Measurements from ENCODE around the gene ZNF688. TPM values are rescaled to one million over a fixed set of nuclear protein-coding genes. Genes with fewer than 3 reads are reported as not detected.
A peak's percentile ranks its signal among the peaks of the same experiment; 100 is the strongest.

Gene ZNF688
- total and polyA plus RNA-seq, 2 of the 13 experiments (the other 11 are each of a cell fraction or from before 2014, with no cell fraction given) = 2.4 to 5.4 TPM

DNA sequence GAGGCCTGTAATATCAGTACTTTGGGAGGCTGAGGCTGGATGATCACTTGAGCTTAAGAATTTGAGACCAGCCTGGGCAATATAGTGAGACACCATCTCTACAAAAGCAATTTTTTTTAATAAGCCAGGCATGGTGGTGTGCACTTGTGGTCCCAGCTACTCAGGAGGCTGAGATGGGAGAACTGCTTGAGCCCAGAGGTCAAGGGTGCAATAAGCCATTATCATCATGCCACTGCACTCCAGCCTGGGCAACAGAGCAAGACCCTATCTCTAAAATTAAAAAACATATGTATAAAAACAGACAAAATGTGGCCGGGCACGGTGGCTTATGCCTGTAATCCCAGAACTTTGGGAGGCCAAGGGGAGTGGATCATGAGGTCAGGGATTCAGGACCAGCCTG lies 17.1 kb upstream of the ZNF688 start:
- H3K79me2 ChIP-seq (ENCODE audit: insufficient read depth, low read length) = no peaks in the 10 kb centered on the region
- POLR2A ChIA-PET = no interaction called here
- H3K27me3 ChIP-seq (ENCODE audit: control insufficient read depth in 1 of 2, insufficient read depth in 2 of 2, low read length in 2 of 2) = no peaks in the 10 kb centered on the region
- H3K9ac ChIP-seq (ENCODE audit: insufficient read depth, low read depth, low read length) = no peak overlapping the region
- H3K9me3 ChIP-seq (ENCODE audit: low read length) = no peaks in the 10 kb centered on the region
- no peaks in the 10 kb centered on the region for H4K20me1 ChIP-seq (ENCODE audit: insufficient read depth, low read length)
- no TSS peak for BruUV-seq (replicated peaks)
- H2AFZ ChIP-seq (ENCODE audit: low read length) = no peak overlapping the region
- FAIRE-seq (no peak), DNase-seq (ENCODE audit: low spot score) (no peak), ATAC-seq (no peak)
- no peaks in the 10 kb centered on the region for H3K36me3 ChIP-seq (replicated peaks in 1 of 2; ENCODE audit: control insufficient read depth in 1 of 2, insufficient read depth in 2 of 2, low read length in 2 of 2)
- no peak for TF ChIP-seq ZNF138 (CRISPR knock-in tag; IDR thresholded peaks at IDR 0.05; ENCODE audit: low read depth)
- peak; percentile 88 for TF ChIP-seq ZNF121 (CRISPR knock-in tag; IDR thresholded peaks at IDR 0.05)
- peaks cover 12% of the 10 kb centered on the region for H3K4me1 ChIP-seq (ENCODE audit: insufficient read depth, low read length)
- intact Hi-C loops (cut with micrococcal nuclease; ENCODE audit: unreplicated experiment) = no loop called here
- 69% methylated on average over 2 of the region's 2 CpGs for WGBS (ENCODE audit: low lambda C conversion rate)
- H3K27ac ChIP-seq (ENCODE audit: extremely low read length, insufficient read depth, low read length) = no peak overlapping the region
- in situ Hi-C loops (cut with HindIII; ENCODE audit: extremely low pct_ligation_motif_present, low pct_unique_long_range_greater_than_20kb) = no loop called here
- CTCF ChIA-PET (ENCODE audit: low intra/inter-chr PET ratio, low total read pairs) = no interaction called here
- no peak overlapping the region for H3K4me2 ChIP-seq (ENCODE audit: low read depth, low read length)
- H3K4me3 ChIP-seq (replicated peaks in 1 of 3; ENCODE audit: insufficient read depth in 1 of 3, low read depth in 2 of 3, low read length in 3 of 3) = no peak overlapping the region

DNA sequence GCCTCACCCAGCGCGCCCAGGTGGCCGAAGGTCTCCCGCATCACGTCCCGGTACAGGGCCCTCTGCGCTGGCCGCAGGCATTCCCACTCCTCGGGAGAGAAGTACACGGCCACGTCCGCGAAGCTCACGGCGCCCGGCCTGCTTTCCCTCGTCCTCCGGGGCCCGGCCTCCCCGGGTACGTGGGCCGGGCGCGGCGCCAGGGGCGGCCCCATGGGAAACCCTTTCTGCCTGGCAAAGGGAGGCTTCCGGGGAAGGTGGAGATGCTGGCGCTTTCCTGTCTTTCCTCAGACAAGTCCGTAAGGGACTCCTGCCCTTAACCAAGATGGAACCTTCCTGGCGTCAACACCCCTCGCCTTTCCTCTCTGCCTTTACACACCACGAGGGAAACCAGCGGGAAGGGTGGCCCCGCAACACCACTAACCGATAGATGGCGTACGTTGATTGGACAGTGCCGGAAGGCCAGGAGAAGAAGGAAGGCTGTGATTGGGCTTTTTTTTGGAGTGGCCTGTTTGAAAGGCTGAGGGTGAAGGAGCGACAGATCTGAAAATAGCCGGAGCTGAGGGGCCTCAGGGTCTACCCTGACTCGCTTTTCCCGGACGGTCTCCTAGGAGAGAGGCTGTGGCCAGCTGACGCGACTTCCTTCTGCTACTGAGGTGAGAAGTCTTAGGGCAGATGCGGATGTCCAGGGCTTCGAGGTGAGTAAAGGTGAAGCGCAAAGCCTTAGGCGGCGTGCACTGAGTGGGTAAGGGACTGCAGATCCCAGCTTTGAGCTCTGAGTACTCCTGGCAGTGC lies 14.1 kb upstream of the ZNF688 start, which contains the start of gene ZNF785:
ZNF785 (minus strand) TSS at position 298 of the 792 bp plus-strand sequence; CDS start at position 212, 86 bp downstream.
- Histone ChIP-seq H4K20me1 (ENCODE audit: insufficient read depth, low read length) (no peaks in the 10 kb centered on the region), H3K79me2 (ENCODE audit: insufficient read depth, low read length) (no peaks in the 10 kb centered on the region), H3K27ac (ENCODE audit: extremely low read length, insufficient read depth, low read length) (no peak within 1 kb of the TSS), H3K27me3 (ENCODE audit: control insufficient read depth in 1 of 2, insufficient read depth in 2 of 2, low read length in 2 of 2) (no peaks in the 10 kb centered on the region), H3K4me3 (replicated peaks in 1 of 3; ENCODE audit: insufficient read depth in 1 of 3, low read depth in 2 of 3, low read length in 3 of 3) (no peak within 1 kb of the TSS), H3K4me1 (ENCODE audit: insufficient read depth, low read length) (peaks cover 12% of the 10 kb centered on the region), H3K9me3 (ENCODE audit: low read length) (no peaks in the 10 kb centered on the region), H3K4me2 (ENCODE audit: low read depth, low read length) (no peak within 1 kb of the TSS), H3K9ac (ENCODE audit: insufficient read depth, low read depth, low read length) (no peak within 1 kb of the TSS), H3K36me3 (replicated peaks in 1 of 2; ENCODE audit: control insufficient read depth in 1 of 2, insufficient read depth in 2 of 2, low read length in 2 of 2) (peaks cover 0 to 1% of the 10 kb centered on the region in 2 experiments; a peak in 1 of 5 replicates), H2AFZ (ENCODE audit: low read length) (no peak within 1 kb of the TSS)
- ChIA-PET POLR2A (no interaction called here), CTCF (ENCODE audit: low intra/inter-chr PET ratio, low total read pairs) (no interaction called here)
- in situ Hi-C loops (cut with HindIII; ENCODE audit: extremely low pct_ligation_motif_present, low pct_unique_long_range_greater_than_20kb) (no loop called here), intact Hi-C loops (cut with micrococcal nuclease; ENCODE audit: unreplicated experiment) (no loop called here)
- no TSS peak for BruUV-seq (replicated peaks)
- ATAC-seq (no peak; the same call in 2 of the 3 replicates), DNase-seq (ENCODE audit: low spot score) (no peak), FAIRE-seq (no peak)
- 90% methylated on average over 44 of the region's 50 CpGs for WGBS (ENCODE audit: low lambda C conversion rate)
- no peak for TF ChIP-seq SIN3B (IDR thresholded peaks at IDR 0.05; ENCODE audit: low read length)
- no peak for TF ChIP-seq ZNF878 (CRISPR knock-in tag; IDR thresholded peaks at IDR 0.05)
- TF ChIP-seq ZNF749 (CRISPR knock-in tag; IDR thresholded peaks at IDR 0.05; ENCODE audit: borderline replicate concordance) = no peak
- no peak for TF ChIP-seq ZNF768 (CRISPR knock-in tag; IDR thresholded peaks at IDR 0.05)
- no peak for TF ChIP-seq SP1 (IDR thresholded peaks at IDR 0.05)
- no peak for TF ChIP-seq SP1 (CRISPR knock-in tag; IDR thresholded peaks at IDR 0.05)
- no peak for TF ChIP-seq SMARCC2 (IDR thresholded peaks at IDR 0.05)
- TF ChIP-seq, protein P1, sequence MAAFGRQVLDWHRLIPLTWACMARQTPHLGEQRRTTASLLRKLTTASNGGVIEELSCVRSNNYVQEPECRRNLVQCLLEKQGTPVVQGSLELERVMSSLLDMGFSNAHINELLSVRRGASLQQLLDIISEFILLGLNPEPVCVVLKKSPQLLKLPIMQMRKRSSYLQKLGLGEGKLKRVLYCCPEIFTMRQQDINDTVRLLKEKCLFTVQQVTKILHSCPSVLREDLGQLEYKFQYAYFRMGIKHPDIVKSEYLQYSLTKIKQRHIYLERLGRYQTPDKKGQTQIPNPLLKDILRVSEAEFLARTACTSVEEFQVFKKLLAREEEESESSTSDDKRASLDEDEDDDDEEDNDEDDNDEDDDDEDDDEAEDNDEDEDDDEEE (CRISPR knock-in tag; IDR thresholded peaks at IDR 0.05) = no peak
- no peak for TF ChIP-seq ARID2 (CRISPR knock-in tag; IDR thresholded peaks at IDR 0.05; ENCODE audit: borderline replicate concordance)
- TF ChIP-seq GATA4 (IDR thresholded peaks at IDR 0.05; ENCODE audit: borderline replicate concordance, low read depth) = no peak
- TF ChIP-seq RXRB (CRISPR knock-in tag; IDR thresholded peaks at IDR 0.05; ENCODE audit: borderline replicate concordance) = no peak
- TF ChIP-seq MIER3 (CRISPR knock-in tag; IDR thresholded peaks at IDR 0.05; ENCODE audit: borderline replicate concordance) = no peak
- TF ChIP-seq ZNF207 (IDR thresholded peaks at IDR 0.05; ENCODE audit: borderline replicate concordance) = no peak
- TF ChIP-seq NFYB (CRISPR knock-in tag; IDR thresholded peaks at IDR 0.05) = peak; percentile 53
- TF ChIP-seq, protein P2, sequence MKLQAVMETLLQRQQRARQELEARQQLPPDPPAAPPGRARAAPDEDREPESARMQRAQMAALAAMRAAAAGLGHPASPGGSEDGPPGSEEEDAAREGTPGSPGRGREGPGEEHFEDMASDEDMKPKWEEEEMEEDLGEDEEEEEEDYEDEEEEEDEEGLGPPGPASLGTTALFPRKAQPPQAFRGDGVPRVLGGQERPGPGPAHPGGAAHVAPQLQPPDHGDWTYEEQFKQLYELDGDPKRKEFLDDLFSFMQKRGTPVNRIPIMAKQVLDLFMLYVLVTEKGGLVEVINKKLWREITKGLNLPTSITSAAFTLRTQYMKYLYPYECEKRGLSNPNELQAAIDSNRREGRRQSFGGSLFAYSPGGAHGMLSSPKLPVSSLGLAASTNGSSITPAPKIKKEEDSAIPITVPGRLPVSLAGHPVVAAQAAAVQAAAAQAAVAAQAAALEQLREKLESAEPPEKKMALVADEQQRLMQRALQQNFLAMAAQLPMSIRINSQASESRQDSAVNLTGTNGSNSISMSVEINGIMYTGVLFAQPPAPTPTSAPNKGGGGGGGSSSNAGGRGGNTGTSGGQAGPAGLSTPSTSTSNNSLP (IDR thresholded peaks at IDR 0.05; ENCODE audit: low read depth, low read length) = no peak
- no peak for TF ChIP-seq NR2F6 (IDR thresholded peaks at IDR 0.05)
- TF ChIP-seq NR2F6 (CRISPR knock-in tag; IDR thresholded peaks at IDR 0.05) = no peak

All from HepG2 (cell line).